Measurements from ENCODE around the gene ANKRD12.

ANKRD12 gene

DNA sequence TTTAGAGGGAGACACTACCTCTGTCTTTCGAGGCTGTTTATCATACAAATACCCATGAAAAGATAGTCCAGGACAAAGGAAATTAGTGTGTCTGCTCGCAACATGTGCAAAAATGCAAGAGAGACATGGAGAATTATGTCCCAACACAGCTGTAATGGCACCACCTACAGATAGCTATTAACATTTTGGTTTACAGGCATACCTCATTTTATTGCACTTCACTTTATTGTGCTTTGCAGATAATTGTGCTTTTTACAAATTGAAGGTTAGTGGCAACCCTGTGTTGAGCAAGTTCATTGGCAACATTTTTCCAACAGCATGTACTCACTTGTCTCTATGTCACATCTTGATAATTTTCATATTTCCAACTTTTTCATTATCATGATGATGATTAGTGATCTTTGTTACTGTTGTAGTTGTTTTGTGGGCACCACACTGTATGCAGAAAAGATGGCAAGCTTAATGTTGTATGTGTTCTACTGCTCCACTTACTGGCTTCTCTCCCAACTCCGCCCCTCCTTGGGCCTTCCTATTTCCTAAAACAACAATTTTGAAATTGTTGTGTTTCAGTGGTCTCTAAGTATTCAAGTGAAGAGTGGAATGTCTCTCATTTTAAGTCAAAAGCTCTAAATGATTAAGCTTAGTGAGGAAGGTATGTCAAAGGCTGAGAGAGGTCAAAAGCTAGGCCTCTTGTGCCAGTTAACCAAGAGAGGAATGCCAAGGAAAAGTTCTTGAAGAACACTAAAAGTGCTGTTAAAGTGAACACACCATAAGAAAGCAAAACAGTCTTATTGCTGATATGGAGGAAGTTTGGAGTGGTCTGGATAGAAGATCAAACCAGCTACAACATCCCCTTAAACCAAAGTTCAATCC lies 52.0 kb downstream of the ANKRD12 start:
- DNase-seq (ENCODE audit: low spot score) = no peak

GRCh38 chr18:9189491-9189890 lies 52.9 kb downstream of the ANKRD12 start:
- DNase-seq (ENCODE audit: low spot score) = no peak

DNA sequence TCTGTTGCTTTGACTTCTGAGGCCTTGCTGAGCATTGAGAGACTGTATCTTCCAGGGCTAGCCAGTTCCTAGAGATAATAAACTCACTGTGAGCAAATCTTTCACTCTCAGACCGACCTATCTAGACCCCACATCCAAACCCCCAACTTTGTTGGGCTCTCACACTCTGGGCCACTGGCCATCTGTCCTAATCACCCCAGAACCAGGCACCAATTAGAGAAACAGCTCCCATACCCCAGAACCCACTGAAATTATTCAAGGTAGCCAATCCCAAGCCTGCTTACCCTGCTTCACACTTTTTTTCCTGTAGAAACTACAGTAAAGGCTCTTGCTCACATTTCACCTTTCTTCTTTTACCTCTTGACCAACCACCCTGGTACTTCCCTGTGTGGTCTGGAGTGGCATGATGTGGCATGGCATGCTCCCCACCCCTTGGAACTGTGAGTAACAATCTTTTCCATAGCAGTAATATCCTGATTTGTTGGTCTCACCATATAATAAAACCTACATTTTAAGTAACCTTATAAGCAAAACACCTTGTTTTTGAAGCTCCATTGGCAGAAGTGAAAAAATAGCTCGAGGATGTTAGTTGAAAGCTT lies 55.2 kb downstream of the ANKRD12 start:
- no peak for DNase-seq (ENCODE audit: low spot score)

DNA sequence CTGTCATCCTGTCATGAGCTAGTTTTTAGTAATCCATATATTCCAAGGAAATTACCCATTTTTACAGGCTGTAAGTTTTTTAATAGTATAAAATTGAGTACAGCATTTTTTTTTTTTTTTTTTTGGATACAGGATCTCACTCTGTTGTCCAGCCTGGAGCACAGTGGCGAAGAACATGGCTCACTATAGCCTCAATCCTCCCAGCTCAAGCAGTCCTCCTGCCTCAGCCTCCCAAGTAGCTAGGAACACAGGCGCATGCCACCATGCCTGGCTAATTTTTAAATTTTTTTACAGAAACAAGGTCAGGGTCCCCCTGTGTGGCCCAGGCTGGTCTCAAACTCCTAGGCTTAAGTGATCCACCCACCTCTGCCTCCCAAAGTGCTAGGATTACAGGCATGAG lies 56.5 kb downstream of the ANKRD12 start:
- DNase-seq (ENCODE audit: low spot score) = no peak

GRCh38 chr18:9196568-9196967 lies 60.0 kb downstream of the ANKRD12 start:
- DNase-seq (ENCODE audit: low spot score) = no peak

DNA sequence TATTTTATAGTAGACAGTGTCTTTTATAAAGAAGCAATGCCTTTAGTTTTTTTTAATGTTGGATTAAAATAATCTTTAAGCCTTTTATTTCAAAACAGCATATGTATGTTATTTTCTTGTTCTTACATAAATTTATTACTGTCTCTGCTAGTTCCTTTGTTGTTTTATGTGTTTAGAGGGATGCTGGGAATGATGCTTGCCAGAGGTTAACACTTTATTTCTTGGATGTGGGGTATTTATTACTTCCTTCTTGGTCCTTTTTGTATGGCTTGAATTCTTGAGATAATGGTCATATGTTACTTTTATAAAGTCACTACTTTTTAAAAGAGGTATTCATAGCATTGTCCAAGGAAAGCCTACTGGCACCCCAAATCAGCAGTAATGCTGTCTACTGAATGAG lies 63.1 kb downstream of the ANKRD12 start:
- no peak for DNase-seq (ENCODE audit: low spot score)

- DNase-seq (ENCODE audit: low spot score) = no peak
Measured at GRCh38 chr18:9201224-9201623, 64.6 kb downstream of the ANKRD12 start.

DNA sequence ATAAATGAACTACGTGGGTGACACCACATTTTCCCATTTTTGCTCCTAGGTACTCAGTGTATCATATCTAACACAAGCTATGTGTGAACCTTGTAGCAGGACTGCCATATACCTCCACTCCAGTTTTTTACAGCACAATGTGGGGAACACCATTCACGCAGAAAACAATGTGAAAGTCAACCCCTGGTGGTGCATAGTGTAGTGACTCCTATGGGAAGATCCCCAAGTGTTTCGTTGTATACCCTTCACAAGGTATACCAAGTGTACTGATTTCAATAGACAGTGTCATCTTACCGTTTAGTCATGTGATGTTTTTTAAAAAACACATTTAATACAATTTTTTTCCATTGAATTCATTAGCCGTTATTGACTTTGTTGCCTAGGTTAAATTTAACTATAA lies 68.1 kb downstream of the ANKRD12 start:
- no peak for DNase-seq (ENCODE audit: low spot score)

DNA sequence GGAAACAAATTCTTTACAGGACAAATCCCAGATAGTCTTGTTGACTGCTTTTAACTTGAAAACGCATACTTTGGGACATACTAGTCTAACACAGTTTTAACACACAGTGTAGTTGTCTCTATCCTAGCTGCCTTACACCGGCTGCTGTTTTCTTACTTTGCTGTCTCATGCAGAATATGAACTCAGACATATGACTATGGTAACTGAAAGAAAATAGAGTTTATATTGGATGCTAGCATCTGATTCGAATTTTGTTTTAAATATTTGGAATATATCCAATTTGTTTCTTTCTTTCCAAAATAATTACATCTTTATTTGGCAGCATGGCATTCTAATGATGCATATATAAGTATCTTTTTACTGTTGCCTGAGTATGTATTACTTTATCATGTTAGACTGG lies 69.8 kb downstream of the ANKRD12 start:
- DNase-seq (ENCODE audit: low spot score) = no peak

- DNase-seq (ENCODE audit: low spot score) = no peak
Measured at GRCh38 chr18:9209279-9209678, 72.7 kb downstream of the ANKRD12 start.

GRCh38 chr18:9210966-9211365 lies 74.4 kb downstream of the ANKRD12 start:
- no peak for DNase-seq (ENCODE audit: low spot score)

DNA sequence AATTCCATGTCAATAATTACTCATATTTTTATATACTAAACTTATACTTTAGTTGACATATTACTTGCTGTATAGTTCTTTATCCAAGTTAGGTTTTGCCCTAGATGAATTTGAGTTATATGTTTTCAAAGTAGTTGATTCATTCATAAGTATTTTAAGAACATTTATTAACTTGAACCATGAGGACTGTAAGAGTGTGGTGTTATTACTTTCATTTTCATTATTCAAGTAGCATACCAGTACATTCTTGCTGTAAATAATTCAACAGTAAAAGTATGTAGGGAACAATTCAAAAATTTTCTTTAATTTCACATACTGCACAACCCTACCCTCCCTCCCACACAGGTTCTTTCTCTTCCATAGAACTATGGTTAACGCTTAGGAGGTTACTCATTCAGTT lies 75.4 kb downstream of the ANKRD12 start:
- no peak for DNase-seq (ENCODE audit: low spot score)

GRCh38 chr18:9215221-9215933 lies 78.8 kb downstream of the ANKRD12 start:
- no peak for DNase-seq (ENCODE audit: low spot score)

DNA sequence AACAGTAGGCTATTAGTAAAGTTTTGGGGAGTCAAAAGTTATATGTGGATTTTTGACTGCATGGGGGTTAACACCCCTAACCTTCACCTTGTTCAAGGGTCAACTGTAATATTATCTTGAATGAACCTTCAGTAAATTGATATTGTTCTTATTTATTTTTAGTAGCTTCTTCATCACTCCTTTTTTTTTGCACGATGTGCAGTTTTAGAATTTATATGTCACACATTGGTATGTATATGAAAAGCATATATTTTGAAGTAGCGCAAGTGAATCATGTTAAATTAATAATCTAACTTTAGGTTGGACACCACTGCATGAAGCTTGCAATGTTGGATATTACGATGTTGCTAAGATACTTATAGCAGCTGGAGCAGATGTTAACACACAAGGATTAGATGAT lies 79.9 kb downstream of the ANKRD12 start:
- DNase-seq (ENCODE audit: low spot score) = no peak

DNA sequence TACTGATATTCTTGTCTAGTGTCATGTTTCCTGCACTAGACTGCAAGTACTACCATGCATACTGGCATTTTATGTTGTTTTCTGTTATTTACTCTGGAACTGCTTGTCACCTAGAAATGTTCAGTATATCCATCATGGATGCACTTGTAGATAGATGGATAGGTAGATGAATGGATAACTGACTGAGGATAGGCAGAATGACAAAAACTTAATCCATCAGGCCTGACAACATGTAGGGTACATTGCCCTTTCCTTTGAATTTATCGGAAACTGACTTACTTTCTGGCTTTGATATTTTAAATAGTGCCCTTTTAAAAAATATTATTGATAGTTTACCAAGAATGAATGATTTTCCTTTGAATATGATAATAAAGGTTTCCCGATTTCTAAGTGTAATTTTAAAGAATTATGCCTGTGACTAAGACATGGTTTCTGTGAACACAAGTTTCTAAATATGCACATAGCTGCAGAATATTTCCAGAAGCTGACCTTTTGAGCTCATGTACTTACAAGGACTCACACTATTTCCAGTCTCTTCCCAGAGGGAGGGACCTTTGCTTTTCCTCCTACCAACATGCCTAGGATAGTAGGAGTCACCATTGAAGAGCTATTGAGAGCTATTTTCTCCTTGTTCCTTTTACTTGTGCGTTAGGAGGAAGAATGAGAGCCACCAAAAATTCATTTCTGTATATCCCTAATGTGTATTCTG lies 81.3 kb downstream of the ANKRD12 start:
- DNase-seq (ENCODE audit: low spot score) = no peak

GRCh38 chr18:9221040-9221439 lies 84.5 kb downstream of the ANKRD12 start:
- no peak for DNase-seq (ENCODE audit: low spot score)

GRCh38 chr18:9221661-9222060 lies 85.1 kb downstream of the ANKRD12 start:
- DNase-seq (ENCODE audit: low spot score) = no peak

DNA sequence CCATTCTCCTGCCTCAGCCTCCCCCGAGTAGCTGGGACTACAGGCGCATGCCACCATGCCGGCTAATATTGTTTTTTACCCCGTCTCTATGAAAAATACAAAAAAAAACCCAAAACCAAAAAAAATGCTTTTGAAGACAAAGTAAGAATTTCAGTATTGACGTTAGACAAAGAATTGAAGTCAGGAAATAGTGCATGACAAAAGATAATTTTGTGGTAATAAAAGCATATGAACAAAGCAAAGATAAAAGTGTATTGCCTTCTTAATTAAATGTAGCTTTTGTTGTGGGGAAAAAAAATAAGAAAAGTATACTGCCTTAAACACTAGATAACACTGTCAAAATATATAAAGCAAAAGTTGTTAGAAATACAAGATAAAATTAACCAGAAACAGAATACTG lies 86.8 kb downstream of the ANKRD12 start:
- DNase-seq (ENCODE audit: low spot score) = no peak

GRCh38 chr18:9226463-9226862 lies 89.9 kb downstream of the ANKRD12 start:
- no peak for DNase-seq (ENCODE audit: low spot score)

DNA sequence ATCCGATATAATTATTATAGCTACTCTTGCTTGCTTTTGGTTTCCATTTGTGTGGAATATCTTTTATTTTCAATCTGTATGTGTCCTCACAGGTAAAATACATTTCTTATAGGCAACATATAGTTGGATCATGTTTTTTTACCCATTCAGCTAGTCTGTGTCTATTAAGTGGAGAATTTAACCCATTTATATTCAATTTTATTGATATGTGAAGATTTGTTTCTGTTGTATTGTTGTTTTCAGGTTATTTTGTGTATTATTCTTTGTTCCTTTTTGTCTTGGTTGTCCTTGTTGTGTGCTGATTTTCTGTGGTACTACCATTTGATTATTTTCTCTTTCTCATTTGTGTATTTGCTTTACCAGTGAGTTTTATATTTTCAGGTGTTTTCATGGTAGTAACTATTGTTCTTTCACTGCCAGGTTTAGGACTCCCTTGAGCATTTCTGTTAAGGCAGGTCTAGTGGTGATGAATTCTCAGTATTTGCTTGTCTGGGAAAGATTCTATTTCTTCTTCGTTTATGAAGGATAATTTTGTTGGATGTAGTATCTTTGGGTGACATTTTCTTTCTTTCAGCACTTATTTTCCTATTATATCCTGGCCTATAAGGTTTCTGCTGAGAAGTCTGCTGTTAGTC lies 95.4 kb downstream of the ANKRD12 start:
- no peak for DNase-seq (ENCODE audit: low spot score)

- DNase-seq (ENCODE audit: low spot score) = no peak
Measured at GRCh38 chr18:9232977-9233376, 96.4 kb downstream of the ANKRD12 start.

All from left forelimb (tissue), 1 donor.